Lower leg skin (tissue), 4 donors: ENCODE measurements around the gene IL17RA. TPM values are rescaled to one million over a fixed set of nuclear protein-coding genes. Genes with fewer than 3 reads are reported as not detected.
A peak's percentile ranks its signal among the peaks of the same experiment; 100 is the strongest.

Source experiments
- DNase-seq, 2 donors: peaks; one replicate each; pipeline ENCODE4 v3.0.0-alpha.2; 2019; ENCODE audit warnings: low spot score in 2 of 2
- H3K4me3 ChIP-seq: fragments of 200-600 bp; sonication (generic); 2 replicates; pipeline ENCODE4 v1.5.1; 2017; ENCODE audit warnings: mild to moderate bottlenecking, low read depth; ENCODE audit not compliant: poor library complexity, severe bottlenecking
- CTCF ChIP-seq, 3 donors: fragments of 450-650 bp; IDR thresholded peaks; one replicate each; pipeline ENCODE4 v1.5.1; 2016; ENCODE audit warnings: antibody characterized with exemption in 3 of 3, mild to moderate bottlenecking in 3 of 3, moderate library complexity in 2 of 3
- POLR2A ChIP-seq, 2 donors: fragments of 450-650 bp; IDR thresholded peaks; one replicate each; pipeline ENCODE4 v1.6.1; 2016 to 2017; ENCODE audit warnings: antibody characterized with exemption in 2 of 2, mild to moderate bottlenecking in 1 of 2, moderate library complexity in 1 of 2
- WGBS, 2 donors: methylation state at CpG; one replicate each; pipeline ENCODE4 v1.1.5; 2018; 5-methylcytosine and 5-hydroxymethylcytosine counted together
- intact Hi-C: fragments of 100-400 bp; cut with DNase I; formaldehyde crosslinking; loops from one replicate; pipeline ENCODE4 v1.15.0; 2023; ENCODE audit warnings: low total_unique reads
- total RNA-seq, 4 donors: library from RNA; depleted of rRNA; stranded (reverse); fragments of >200 nt; gene quantifications; one replicate each; pipeline ENCODE4 v1.1.0, GENCODE V29; 2016

The IL17RA gene
- total RNA-seq, 4 donors from 2014 or later: 17.6 to 30.6 (median 21.3) TPM

- 12 to 31% methylated on average over 20 to 35 of the region's 92 CpGs for WGBS, 2 donors
- peak in 1 of 2 donors; percentile 91 for DNase-seq
- TF ChIP-seq CTCF (IDR thresholded peaks at IDR 0.05): no peak
- intact Hi-C loops: no loop called here
- H3K4me3 ChIP-seq: peak overlapping the region; percentile 98
These were observed 729 bp downstream of the IL17RA start for GRCh38 chr22:17085277-17086181.

GRCh38 chr22:17086296-17086695, 1.5 kb downstream of the IL17RA start:
- WGBS, 2 donors: 75 to 83% methylated on average over 7 of the region's 7 CpGs
- intact Hi-C loops: no loop called here
- H3K4me3 ChIP-seq: no peak overlapping the region
- TF ChIP-seq POLR2A (IDR thresholded peaks at IDR 0.05): no peak
- TF ChIP-seq CTCF (IDR thresholded peaks at IDR 0.05): no peak
- peak in 1 of 2 donors; percentile 81 for DNase-seq

GRCh38 chr22:17086788-17087497, 2.1 kb downstream of the IL17RA start:
- no peak overlapping the region for H3K4me3 ChIP-seq
- 69% methylated on average over 10 of the region's 10 CpGs for WGBS, 2 donors
- intact Hi-C loops: no loop called here
- peak in 1 of 2 donors; percentile 83 for DNase-seq
- no peak for TF ChIP-seq POLR2A (IDR thresholded peaks at IDR 0.05)
- TF ChIP-seq CTCF (IDR thresholded peaks at IDR 0.05): no peak

- intact Hi-C loops: no loop called here
- no peak for TF ChIP-seq CTCF (IDR thresholded peaks at IDR 0.05)
- no peak for TF ChIP-seq POLR2A (IDR thresholded peaks at IDR 0.05)
- WGBS, 2 donors: 63 to 69% methylated on average over 12 of the region's 12 CpGs
- peak in 1 of 2 donors; percentile 48 for DNase-seq
- H3K4me3 ChIP-seq: no peak overlapping the region
These were observed 2.8 kb downstream of the IL17RA start for GRCh38 chr22:17087498-17088131.

GRCh38 chr22:17090550-17090949, 5.8 kb downstream of the IL17RA start:
- TF ChIP-seq POLR2A (IDR thresholded peaks at IDR 0.05) (no peak), CTCF (IDR thresholded peaks at IDR 0.05) (no peak)
- no peak overlapping the region for H3K4me3 ChIP-seq
- DNase-seq: no peak
- intact Hi-C loops: loop anchor here (10.0 kb wide), 1 partner anchor 54 kb away; no protein-coding TSS in a partner anchor
